GM23338 (cell line): ENCODE measurements around the gene NFE2L3. TPM values are rescaled to one million over a fixed set of nuclear protein-coding genes. Genes with fewer than 3 reads are reported as not detected.

ENCODE experiments used
- ATAC-seq: fragments of 200-7000 bp; cut with Tn5 transposase; 3 replicates; pipeline ENCODE4 v1.9.1; 2020
- DNase-seq: peaks from one replicate; pipeline ENCODE4 v3.0.0-alpha.2; 2015; ENCODE audit warnings: low spot score
- H2AFZ ChIP-seq: fragments of 200-600 bp; sonication (generic); 2 replicates; pipeline ENCODE4 v1.8.0; 2016; ENCODE audit warnings: antibody characterized with exemption, mild to moderate bottlenecking, moderate library complexity
- H3F3A ChIP-seq: fragments of 200-600 bp; sonication (generic); replicated peaks from 2 replicates; pipeline ENCODE4 v1.8.0; 2017; ENCODE audit warnings: antibody characterized with exemption, mixed run types, low read depth
- H3K27ac ChIP-seq: fragments of 200-600 bp; sonication (generic); 2 replicates; pipeline ENCODE4 v1.6.1; 2016; ENCODE audit warnings: low read depth
- H3K27me3 ChIP-seq: fragments of 200-600 bp; sonication (generic); 2 replicates; pipeline ENCODE4 v1.8.0; 2016; ENCODE audit warnings: mild to moderate bottlenecking, mixed run types, moderate library complexity; ENCODE audit not compliant: insufficient read depth
- H3K36me3 ChIP-seq: fragments of 200-600 bp; sonication (generic); 2 replicates; pipeline ENCODE4 v1.8.0; 2016; ENCODE audit warnings: mild to moderate bottlenecking; ENCODE audit not compliant: insufficient read depth
- H3K4me1 ChIP-seq: fragments of 200-600 bp; sonication (generic); 2 replicates; pipeline ENCODE4 v1.8.0; 2016; ENCODE audit warnings: mild to moderate bottlenecking, moderate library complexity; ENCODE audit not compliant: insufficient read depth
- H3K4me2 ChIP-seq: fragments of 200-600 bp; sonication (generic); 2 replicates; pipeline ENCODE4 v1.7.1; 2017; ENCODE audit warnings: mixed run types
- H3K4me3 ChIP-seq: fragments of 200-600 bp; sonication (generic); 2 replicates; pipeline ENCODE4 v1.6.1; 2016; ENCODE audit warnings: mixed run types
- H3K79me2 ChIP-seq: fragments of 200-600 bp; sonication (generic); replicated peaks from 2 replicates; pipeline ENCODE4 v1.8.0; 2017; ENCODE audit warnings: mild to moderate bottlenecking; ENCODE audit not compliant: insufficient read depth
- H3K9me2 ChIP-seq: fragments of 200-600 bp; sonication (generic); 2 replicates; pipeline ENCODE4 v1.8.0; 2017; ENCODE audit not compliant: insufficient read depth
- H4K20me1 ChIP-seq: fragments of 200-600 bp; sonication (generic); replicated peaks from 2 replicates; pipeline ENCODE4 v1.8.0; 2017; ENCODE audit warnings: mild to moderate bottlenecking; ENCODE audit not compliant: insufficient read depth
- H3K27ac Mint-ChIP-seq: 2 replicates; pipeline ENCODE4 v1.8.0; 2020; ENCODE audit warnings: inconsistent platforms, mild to moderate bottlenecking, moderate library complexity, mixed read lengths
- H3K27me3 Mint-ChIP-seq: 3 replicates; pipeline ENCODE4 v1.8.0; 2022; ENCODE audit warnings: low read depth, mild to moderate bottlenecking, moderate library complexity, mixed read lengths, inconsistent platforms; ENCODE audit not compliant: insufficient read depth, poor library complexity
- H3K36me3 Mint-ChIP-seq: 3 replicates; pipeline ENCODE4 v1.8.0; 2021; ENCODE audit warnings: low read depth, mild to moderate bottlenecking, inconsistent platforms, moderate library complexity, mixed read lengths
- H3K4me1 Mint-ChIP-seq: 3 replicates; pipeline ENCODE4 v1.8.0; 2020; ENCODE audit warnings: mild to moderate bottlenecking, inconsistent platforms, mixed read lengths
- H3K4me3 Mint-ChIP-seq: 3 replicates; pipeline ENCODE4 v1.8.0; 2021; ENCODE audit warnings: moderate library complexity, mild to moderate bottlenecking, inconsistent platforms, mixed read lengths
- H3K9me3 Mint-ChIP-seq: 3 replicates; pipeline ENCODE4 v1.8.0; 2020; ENCODE audit warnings: moderate library complexity, mild to moderate bottlenecking, inconsistent platforms, mixed read lengths
- EZH2phosphoT487 ChIP-seq: fragments of 200-600 bp; sonication (generic); IDR thresholded peaks from one replicate; pipeline ENCODE4 v1.8.1; 2018; ENCODE audit warnings: antibody characterized with exemption; ENCODE audit not compliant: unreplicated experiment
- JUNB ChIP-seq: IDR thresholded peaks from one replicate; pipeline ENCODE4 v1.6.1; 2016; ENCODE audit warnings: antibody characterized with exemption; ENCODE audit not compliant: unreplicated experiment
- POLR2AphosphoS5 ChIP-seq: IDR thresholded peaks from 2 replicates; pipeline ENCODE4 v1.6.1; 2016; ENCODE audit warnings: antibody characterized with exemption, low read depth
- STAT1 ChIP-seq: IDR thresholded peaks from one replicate; pipeline ENCODE4 v1.6.1; 2016; ENCODE audit warnings: antibody characterized with exemption; ENCODE audit not compliant: unreplicated experiment
- ZNF331 ChIP-seq: fragments of 250-450 bp; sonication (Bioruptor Pico); IDR thresholded peaks from 2 replicates; pipeline ENCODE4 v1.5.0; 2020; ENCODE audit warnings: low read depth, mild to moderate bottlenecking, moderate library complexity
- ZNF462 ChIP-seq: fragments of 250-450 bp; sonication (Bioruptor Pico); IDR thresholded peaks from 2 replicates; pipeline ENCODE4 v1.5.0; 2020; ENCODE audit warnings: mild to moderate bottlenecking, moderate library complexity
- polyA plus RNA-seq: library from polyadenylated mRNA; unstranded; fragments of >200 nt; fragmentation: Nextera tagmentation; extraction: Ambion mirVana; gene quantifications from 2 replicates; pipeline ENCODE4 v1.2.1, GENCODE V29; 2016
- total RNA-seq: library from RNA; depleted of rRNA; stranded (reverse); fragments of >200 nt; shearing (Covaris generic); gene quantifications from 2 replicates; pipeline ENCODE4 v1.2.3, GENCODE V29; 2014

NFE2L3 gene
- total and polyA plus RNA-seq, 2 experiments from 2014 or later, result 62.0 to 142 TPM

DNA sequence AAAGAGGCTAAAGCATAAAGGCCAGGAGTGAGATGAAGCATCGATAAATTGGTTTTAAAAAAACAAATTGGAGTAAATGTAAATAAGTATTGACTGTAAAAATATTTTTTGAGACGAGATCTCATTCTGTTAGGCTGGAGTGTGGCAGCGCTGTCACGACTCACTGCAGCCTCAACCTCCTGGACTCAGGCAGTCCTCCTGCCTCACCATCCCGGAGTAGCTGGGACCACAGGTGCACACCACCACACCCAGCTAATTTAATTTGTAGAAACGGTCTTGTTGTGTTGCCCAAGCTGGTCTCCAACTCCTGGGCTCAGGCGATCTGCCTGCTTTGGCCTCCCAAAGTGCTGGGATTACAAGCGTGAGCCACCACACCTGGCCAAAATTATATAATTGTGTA, 30.7 kb downstream of the NFE2L3 start (continued):
- no peak for TF ChIP-seq ZNF462 (CRISPR knock-in tag)
- no peak for TF ChIP-seq STAT1
- no peak for TF ChIP-seq JUNB
- no peak for TF ChIP-seq EZH2phosphoT487

DNA sequence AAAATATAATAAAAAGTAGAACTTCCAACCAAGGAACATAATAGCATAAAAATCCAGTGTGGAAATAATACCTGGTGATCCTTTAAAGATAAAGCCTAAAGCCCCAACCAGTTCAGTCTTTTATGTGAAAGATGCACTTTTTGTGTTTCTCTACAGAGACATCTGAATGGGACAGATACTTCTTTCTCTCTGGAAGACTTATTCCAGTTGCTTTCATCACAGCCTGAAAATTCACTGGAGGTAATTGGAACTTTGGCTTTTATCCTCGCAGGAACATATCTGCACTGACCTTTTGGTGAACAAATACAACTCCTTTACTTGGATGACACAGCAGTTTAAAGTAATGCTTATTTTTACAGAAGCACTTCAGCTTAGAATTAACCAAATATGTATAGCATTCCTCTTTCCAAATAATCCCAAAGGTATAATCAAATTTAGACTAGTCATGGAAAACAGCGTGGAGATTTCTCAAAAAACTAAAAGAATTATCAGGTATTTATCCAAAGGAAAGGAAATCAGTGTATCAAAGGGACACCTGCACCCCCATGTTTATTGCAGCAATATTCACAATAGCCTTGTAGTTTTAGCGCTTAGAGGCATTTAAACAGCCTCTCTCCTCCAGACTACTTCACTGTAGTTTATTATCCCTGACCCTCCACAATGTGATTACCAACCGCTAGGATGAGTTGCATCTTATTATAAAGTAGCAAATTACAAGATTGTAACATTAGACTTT, 31.7 kb downstream of the NFE2L3 start:
- H3K4me2 ChIP-seq, result no peak overlapping the region
- peaks cover 52% of the 10 kb centered on the region for H3K4me1 Mint-ChIP-seq
- H3F3A ChIP-seq, result peaks cover 51% of the 10 kb centered on the region
- DNase-seq (no peak), ATAC-seq (no peak)
- H3K4me3 ChIP-seq, result no peak overlapping the region
- H3K79me2 ChIP-seq, result peaks cover 5% of the 10 kb centered on the region; the same call in 1 of the 2 replicates
- no peaks in the 10 kb centered on the region for H3K9me2 ChIP-seq
- no peak overlapping the region for H2AFZ ChIP-seq
- no peak overlapping the region for H3K4me3 Mint-ChIP-seq
- H3K27me3 Mint-ChIP-seq, result peaks cover 58% of the 10 kb centered on the region
- peak overlapping the region; percentile 68 for H3K27ac ChIP-seq
- no peaks in the 10 kb centered on the region; the same call in 1 of the 2 replicates for H4K20me1 ChIP-seq
- H3K4me1 ChIP-seq, result peaks cover 4% of the 10 kb centered on the region; the same call in 1 of the 2 replicates
- peak overlapping the region; percentile 92 for H3K27ac Mint-ChIP-seq
- peaks cover 3% of the 10 kb centered on the region; the same call in 2 of the 3 replicates for H3K9me3 Mint-ChIP-seq
- 0 out of 2 replicates have a peak, but pooled peaks cover under 1% of the 10 kb centered on the region for H3K36me3 ChIP-seq
- TF ChIP-seq POLR2AphosphoS5, result peak; percentile 10; the same call in 1 of the 2 replicates
- no peak for TF ChIP-seq ZNF462 (CRISPR knock-in tag)
- no peak for TF ChIP-seq ZNF331 (CRISPR knock-in tag)
- peaks cover 80% of the 10 kb centered on the region for H3K36me3 Mint-ChIP-seq
- H3K27me3 ChIP-seq, result no peaks in the 10 kb centered on the region
